ENCODE data around the gene CYB561D2.

Gene CYB561D2

GRCh38 chr3:50390508-50391224 lies 40.0 kb downstream of the CYB561D2 start:
- Histone ChIP-seq H3K9me3 (ENCODE audit: insufficient read depth, low read length) (no peaks in the 10 kb centered on the region), H3K27ac (ENCODE audit: low read length) (no peak overlapping the region), H4K20me1 (ENCODE audit: insufficient read depth, low read length) (no peaks in the 10 kb centered on the region), H3K36me3 (replicated peaks; ENCODE audit: low read depth, low read length) (no peaks in the 10 kb centered on the region), H3K79me2 (ENCODE audit: low read length) (no peaks in the 10 kb centered on the region), H3K9ac (ENCODE audit: low read length) (no peak overlapping the region), H3K4me2 (ENCODE audit: low read length) (no peak overlapping the region), H2AFZ (ENCODE audit: low read depth, low read length) (no peak overlapping the region), H3K4me1 (ENCODE audit: low read length) (peaks cover 8% of the 10 kb centered on the region), H3K27me3 (ENCODE audit: low read depth, low read length) (no peaks in the 10 kb centered on the region), H3K4me3 (ENCODE audit: low read length) (no peak overlapping the region)
- TF ChIP-seq CTCF (IDR thresholded peaks at IDR 0.05; ENCODE audit: low read depth, low read length) = no peak
- TF ChIP-seq EZH2phosphoT487 (IDR thresholded peaks at IDR 0.05; ENCODE audit: low read depth) = no peak

- Histone ChIP-seq H2AFZ (ENCODE audit: low read depth, low read length) (no peak overlapping the region), H3K79me2 (ENCODE audit: low read length) (no peaks in the 10 kb centered on the region), H3K4me3 (ENCODE audit: low read length) (no peak overlapping the region), H3K27ac (ENCODE audit: low read length) (no peak overlapping the region), H3K36me3 (replicated peaks; ENCODE audit: low read depth, low read length) (no peaks in the 10 kb centered on the region), H4K20me1 (ENCODE audit: insufficient read depth, low read length) (no peaks in the 10 kb centered on the region), H3K4me1 (ENCODE audit: low read length) (peaks cover 10% of the 10 kb centered on the region), H3K4me2 (ENCODE audit: low read length) (no peak overlapping the region), H3K27me3 (ENCODE audit: low read depth, low read length) (no peaks in the 10 kb centered on the region), H3K9ac (ENCODE audit: low read length) (no peak overlapping the region), H3K9me3 (ENCODE audit: insufficient read depth, low read length) (no peaks in the 10 kb centered on the region)
- no peak for TF ChIP-seq CTCF (IDR thresholded peaks at IDR 0.05; ENCODE audit: low read depth, low read length)
- no peak for TF ChIP-seq EZH2phosphoT487 (IDR thresholded peaks at IDR 0.05; ENCODE audit: low read depth)
Measured at GRCh38 chr3:50392101-50392715, 41.5 kb downstream of the CYB561D2 start.

GRCh38 chr3:50393061-50393460 lies 42.4 kb downstream of the CYB561D2 start:
- Histone ChIP-seq H3K27ac (ENCODE audit: low read length) (no peak overlapping the region), H3K9me3 (ENCODE audit: insufficient read depth, low read length) (no peaks in the 10 kb centered on the region), H4K20me1 (ENCODE audit: insufficient read depth, low read length) (no peaks in the 10 kb centered on the region), H3K36me3 (replicated peaks; ENCODE audit: low read depth, low read length) (no peaks in the 10 kb centered on the region), H3K27me3 (ENCODE audit: low read depth, low read length) (no peaks in the 10 kb centered on the region), H3K4me2 (ENCODE audit: low read length) (no peak overlapping the region), H2AFZ (ENCODE audit: low read depth, low read length) (no peak overlapping the region), H3K79me2 (ENCODE audit: low read length) (no peaks in the 10 kb centered on the region), H3K4me1 (ENCODE audit: low read length) (peaks cover 10% of the 10 kb centered on the region), H3K9ac (ENCODE audit: low read length) (no peak overlapping the region), H3K4me3 (ENCODE audit: low read length) (no peak overlapping the region)
- TF ChIP-seq EZH2phosphoT487 (IDR thresholded peaks at IDR 0.05; ENCODE audit: low read depth) (no peak), CTCF (IDR thresholded peaks at IDR 0.05; ENCODE audit: low read depth, low read length) (no peak)

GRCh38 chr3:50395070-50395860 lies 44.6 kb downstream of the CYB561D2 start:
- no peak overlapping the region for H3K9ac ChIP-seq (ENCODE audit: low read length)
- H3K4me2 ChIP-seq (ENCODE audit: low read length) = peak overlapping the region; percentile 25

More at GRCh38 chr3:50395070-50395860, 44.6 kb downstream of the CYB561D2 start:
- Histone ChIP-seq H3K79me2 (ENCODE audit: low read length) (no peaks in the 10 kb centered on the region), H2AFZ (ENCODE audit: low read depth, low read length) (no peak overlapping the region), H3K4me1 (ENCODE audit: low read length) (peaks cover 10% of the 10 kb centered on the region), H3K27ac (ENCODE audit: low read length) (no peak overlapping the region), H3K27me3 (ENCODE audit: low read depth, low read length) (peaks cover 11% of the 10 kb centered on the region; the same call in 1 of the 2 replicates), H3K36me3 (replicated peaks; ENCODE audit: low read depth, low read length) (no peaks in the 10 kb centered on the region), H3K4me3 (ENCODE audit: low read length) (no peak overlapping the region), H4K20me1 (ENCODE audit: insufficient read depth, low read length) (no peaks in the 10 kb centered on the region), H3K9me3 (ENCODE audit: insufficient read depth, low read length) (no peaks in the 10 kb centered on the region)
- TF ChIP-seq CTCF (IDR thresholded peaks at IDR 0.05; ENCODE audit: low read depth, low read length) (no peak), EZH2phosphoT487 (IDR thresholded peaks at IDR 0.05; ENCODE audit: low read depth) (no peak)
